HUES48 (cell line): ENCODE data around the gene CENPF.
"Not testable (repeated sequence)": the region's sequence is repeated elsewhere in the genome, so short reads cannot be mapped to it uniquely, and the experiment has no call there.

Experiments
- H3K27ac ChIP-seq: one replicate; pipeline ENCODE4 v1.7.0; 2013; ENCODE audit warnings: low read depth, low read length, inconsistent platforms
- H3K27me3 ChIP-seq: 2 replicates; pipeline ENCODE4 v1.6.1; 2013; ENCODE audit warnings: mild to moderate bottlenecking, low read length; ENCODE audit not compliant: control insufficient read depth, insufficient read depth
- H3K36me3 ChIP-seq: 2 replicates; pipeline ENCODE4 v1.6.1; 2013; ENCODE audit warnings: low read length; ENCODE audit not compliant: control insufficient read depth, insufficient read depth
- H3K4me1 ChIP-seq: 2 replicates; pipeline ENCODE4 v1.6.1; 2013; ENCODE audit warnings: mild to moderate bottlenecking, low read length; ENCODE audit not compliant: control insufficient read depth, insufficient read depth
- H3K4me3 ChIP-seq: 2 replicates; pipeline ENCODE4 v1.5.1; 2013; ENCODE audit warnings: mild to moderate bottlenecking, low read depth, low read length
- H3K9ac ChIP-seq: 2 replicates; pipeline ENCODE4 v1.6.1; 2013; ENCODE audit warnings: mild to moderate bottlenecking, low read depth, low read length, moderate library complexity
- H3K9me3 ChIP-seq: 2 replicates; pipeline ENCODE4 v1.6.1; 2013; ENCODE audit warnings: low read length; ENCODE audit not compliant: control insufficient read depth, insufficient read depth

The CENPF gene

DNA sequence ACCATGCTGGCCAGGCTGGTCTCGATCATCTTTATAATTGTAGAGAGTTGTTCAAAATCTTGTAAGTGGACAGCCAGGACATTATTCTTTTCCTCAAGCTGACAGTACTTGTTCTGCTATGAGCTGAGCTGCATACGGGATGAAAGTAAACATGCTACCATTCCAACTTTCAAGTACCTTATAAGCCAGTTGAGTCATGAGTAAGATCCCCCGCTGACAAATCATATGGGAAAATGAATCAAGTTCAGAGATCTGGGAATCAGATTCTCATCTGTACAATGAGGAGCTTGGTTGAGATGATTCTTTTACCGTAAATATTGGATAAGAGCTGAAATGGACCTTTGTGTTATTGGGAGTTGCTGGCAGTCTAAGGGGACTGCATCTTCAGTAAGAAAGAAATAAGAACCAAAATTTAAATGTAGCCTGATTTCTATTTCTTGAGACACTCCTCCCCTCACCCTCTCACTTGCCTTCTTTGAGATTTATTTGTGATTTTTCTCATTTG lies 62.7 kb downstream of the CENPF start:
- Histone ChIP-seq H3K27ac (no peak overlapping the region), H3K36me3 (peaks cover 95% of the 10 kb centered on the region), H3K9me3 (no peaks in the 10 kb centered on the region), H3K4me1 (no peaks in the 10 kb centered on the region), H3K4me3 (no peak overlapping the region), H3K9ac (no peak overlapping the region), H3K27me3 (no peaks in the 10 kb centered on the region)

DNA sequence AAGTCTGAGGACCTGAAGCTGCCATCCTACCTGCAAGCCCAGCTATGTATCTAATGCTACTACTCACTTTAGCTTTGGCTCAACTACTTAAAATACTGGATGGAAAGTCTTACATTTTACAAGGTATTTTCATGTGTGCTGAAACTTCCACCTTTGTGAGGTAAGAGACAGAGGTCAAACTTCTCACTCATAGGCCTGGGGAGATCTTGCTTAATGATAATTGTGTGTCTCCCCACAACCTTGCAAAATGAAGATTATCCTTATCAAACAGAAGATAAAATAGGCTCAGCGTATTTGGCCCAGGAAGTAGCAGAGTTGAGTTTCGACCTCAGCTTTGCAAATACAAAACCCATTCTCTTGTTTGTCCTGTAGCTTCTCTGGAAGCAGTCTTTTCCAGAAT lies 63.7 kb downstream of the CENPF start:
- no peak overlapping the region for H3K9ac ChIP-seq
- no peaks in the 10 kb centered on the region for H3K4me1 ChIP-seq
- H3K27me3 ChIP-seq: no peaks in the 10 kb centered on the region
- H3K36me3 ChIP-seq: peaks cover 85% of the 10 kb centered on the region
- no peak overlapping the region for H3K4me3 ChIP-seq
- H3K27ac ChIP-seq: no peak overlapping the region
- H3K9me3 ChIP-seq: no peaks in the 10 kb centered on the region

DNA sequence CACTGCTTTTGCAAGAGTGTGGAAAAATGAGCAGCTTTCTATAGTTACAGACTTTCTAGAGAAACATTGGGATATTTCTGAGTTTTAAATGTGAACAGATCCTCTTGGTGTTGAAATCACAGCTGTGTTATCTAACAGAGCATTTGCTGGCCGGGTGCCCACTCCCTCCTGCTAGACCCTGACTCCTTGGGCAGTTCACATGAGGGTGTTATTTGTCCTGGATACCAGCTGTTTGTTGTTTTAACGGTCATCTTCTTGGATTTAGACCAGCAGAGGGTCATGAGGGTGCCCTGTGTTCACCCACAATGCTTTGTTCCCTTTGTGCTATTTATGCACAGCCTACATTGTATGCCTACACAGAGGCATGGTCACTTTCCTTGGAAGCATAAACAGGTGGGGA lies 67.1 kb downstream of the CENPF start:
- Histone ChIP-seq H3K4me3 (no peak overlapping the region), H3K36me3 (peaks cover 51% of the 10 kb centered on the region), H3K27me3 (no peaks in the 10 kb centered on the region), H3K9me3 (no peaks in the 10 kb centered on the region), H3K4me1 (no peaks in the 10 kb centered on the region), H3K27ac (no peak overlapping the region), H3K9ac (no peak overlapping the region)

GRCh38 chr1:214673029-214673428 lies 70.0 kb downstream of the CENPF start:
- H3K27ac ChIP-seq, H3K4me3 ChIP-seq, H3K27me3 ChIP-seq, H3K4me1 ChIP-seq, H3K9ac ChIP-seq, H3K9me3 ChIP-seq: not testable (repeated sequence)
- peaks cover 21% of the 10 kb centered on the region for H3K36me3 ChIP-seq

- no peaks in the 10 kb centered on the region for H3K9me3 ChIP-seq
- H3K27ac ChIP-seq: no peak overlapping the region
- H3K27me3 ChIP-seq: no peaks in the 10 kb centered on the region
- peaks cover 17% of the 10 kb centered on the region for H3K36me3 ChIP-seq
- H3K4me1 ChIP-seq: no peaks in the 10 kb centered on the region
- H3K4me3 ChIP-seq: no peak overlapping the region
- no peak overlapping the region for H3K9ac ChIP-seq
These were observed 70.6 kb downstream of the CENPF start for GRCh38 chr1:214673576-214673975.

- not testable (repeated sequence) for H3K9me3 ChIP-seq, H3K4me3 ChIP-seq, H3K9ac ChIP-seq, H3K36me3 ChIP-seq, H3K4me1 ChIP-seq, H3K27ac ChIP-seq, H3K27me3 ChIP-seq
These were observed 72.5 kb downstream of the CENPF start for GRCh38 chr1:214675524-214675923.

- Histone ChIP-seq H3K9ac (no peak overlapping the region), H3K4me3 (no peak overlapping the region), H3K4me1 (no peaks in the 10 kb centered on the region; the same call in none of the 2 replicates), H3K27me3 (no peaks in the 10 kb centered on the region), H3K27ac (no peak overlapping the region), H3K9me3 (no peaks in the 10 kb centered on the region), H3K36me3 (no peaks in the 10 kb centered on the region; the same call in 1 of the 2 replicates)
These were observed 73.8 kb downstream of the CENPF start for GRCh38 chr1:214676747-214677146.

- Histone ChIP-seq H3K27me3 (no peaks in the 10 kb centered on the region), H3K9me3 (no peaks in the 10 kb centered on the region), H3K4me1 (no peaks in the 10 kb centered on the region; the same call in none of the 2 replicates), H3K36me3 (no peaks in the 10 kb centered on the region), H3K27ac (no peak overlapping the region), H3K4me3 (no peak overlapping the region), H3K9ac (no peak overlapping the region)
These were observed 75.0 kb downstream of the CENPF start for GRCh38 chr1:214677945-214678344.

DNA sequence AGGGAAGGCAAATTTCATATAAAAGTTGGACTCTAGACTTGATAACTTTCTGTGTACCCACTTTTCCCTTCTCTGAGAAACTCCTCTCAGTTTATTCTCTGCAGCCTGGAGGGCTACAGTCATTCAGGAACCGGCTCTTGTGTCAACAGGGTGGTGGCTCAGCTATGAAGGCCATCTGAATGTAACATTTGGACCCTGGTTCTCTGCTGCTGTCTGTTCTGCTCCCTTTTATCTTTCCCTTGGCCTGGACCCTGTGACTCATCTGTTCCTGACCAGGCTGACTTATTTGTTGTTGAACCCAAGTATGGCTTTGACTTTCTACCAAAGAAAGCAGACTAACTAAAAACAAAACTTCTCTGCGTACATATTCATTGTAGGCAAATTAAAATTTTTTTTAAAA lies 75.4 kb downstream of the CENPF start:
- Histone ChIP-seq H3K27ac (no peak overlapping the region), H3K36me3 (no peaks in the 10 kb centered on the region)

GRCh38 chr1:214683621-214684020 lies 80.6 kb downstream of the CENPF start:
- Histone ChIP-seq H3K27ac (peak overlapping the region; percentile 82), H3K27me3 (no peaks in the 10 kb centered on the region), H3K9me3 (no peaks in the 10 kb centered on the region), H3K4me3 (peak overlapping the region; percentile 29; the same call in 1 of the 2 replicates), H3K36me3 (no peaks in the 10 kb centered on the region), H3K9ac (no peak overlapping the region), H3K4me1 (peaks cover 21% of the 10 kb centered on the region)

More for the DNA sequence above, 75.4 kb downstream of the CENPF start:
- H3K4me3 ChIP-seq: no peak overlapping the region
- H3K4me1 ChIP-seq: peaks cover under 1% of the 10 kb centered on the region
- no peak overlapping the region for H3K9ac ChIP-seq
- no peaks in the 10 kb centered on the region for H3K27me3 ChIP-seq
- H3K9me3 ChIP-seq: no peaks in the 10 kb centered on the region

- peaks cover 21% of the 10 kb centered on the region for H3K4me1 ChIP-seq
- no peak overlapping the region for H3K4me3 ChIP-seq
- no peaks in the 10 kb centered on the region for H3K9me3 ChIP-seq
- H3K36me3 ChIP-seq: no peaks in the 10 kb centered on the region
- H3K9ac ChIP-seq: no peak overlapping the region
- H3K27me3 ChIP-seq: no peaks in the 10 kb centered on the region
- no peak overlapping the region for H3K27ac ChIP-seq
These were observed 82.9 kb downstream of the CENPF start for GRCh38 chr1:214685906-214686305.

DNA sequence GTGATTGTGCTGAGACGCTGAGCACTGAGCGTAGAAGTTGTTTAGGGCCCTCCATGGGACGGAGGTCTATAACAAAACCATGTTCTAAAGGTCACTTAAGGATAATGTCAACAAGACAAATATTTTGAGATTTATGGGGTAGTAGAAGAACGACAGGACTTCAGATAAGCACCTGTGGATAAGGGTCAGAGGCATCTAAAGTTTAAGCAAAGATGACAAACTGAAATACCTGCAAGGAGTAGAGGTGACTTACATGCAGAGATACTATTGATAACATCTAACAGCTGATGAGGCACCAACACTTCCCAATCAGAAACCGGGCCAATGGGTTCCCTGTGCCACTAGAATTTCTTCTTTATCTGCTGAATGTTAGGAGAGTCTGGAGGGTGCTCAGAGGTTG lies 83.5 kb downstream of the CENPF start:
- H3K27ac ChIP-seq: no peak overlapping the region
- H3K9ac ChIP-seq: no peak overlapping the region
- H3K27me3 ChIP-seq: no peaks in the 10 kb centered on the region
- H3K4me3 ChIP-seq: no peak overlapping the region
- H3K36me3 ChIP-seq: no peaks in the 10 kb centered on the region
- H3K4me1 ChIP-seq: peaks cover 21% of the 10 kb centered on the region
- H3K9me3 ChIP-seq: no peaks in the 10 kb centered on the region
